ENCODE data around the gene QSOX2.

Gene QSOX2

DNA sequence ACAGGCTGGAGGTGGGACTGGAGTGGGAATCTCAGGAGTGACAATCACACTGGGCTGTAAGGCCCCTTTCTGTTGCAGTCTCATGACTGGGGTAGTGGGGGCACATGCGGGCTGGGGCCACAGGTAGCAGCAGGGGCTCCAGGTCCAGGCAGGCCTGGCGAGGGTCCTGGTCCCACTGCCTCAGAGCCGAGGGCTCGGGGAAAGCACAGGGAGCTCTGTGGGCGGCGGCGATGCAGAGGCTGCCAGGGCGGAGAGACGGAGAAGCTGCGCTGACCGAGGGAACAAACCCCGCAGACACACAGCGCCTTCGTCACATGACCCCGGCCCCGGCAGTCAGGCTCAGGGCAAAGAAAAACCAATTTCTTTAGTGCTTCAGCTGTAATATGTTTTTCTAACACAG is 35.3 kb downstream of the QSOX2 start:
- Histone ChIP-seq H3K36me3 (ENCODE audit: control insufficient read depth in 2 of 2, insufficient read depth in 1 of 2, low read length in 2 of 2) (peaks cover 0 to 60% of the 10 kb centered on the region in 2 experiments; a peak in 2 of 3 replicates), H3K9me3 (ENCODE audit: control insufficient read depth, insufficient read depth, low read depth, low read length) (no peaks in the 10 kb centered on the region), H3K4me3 (ENCODE audit: low read depth, low read length) (no peak overlapping the region), H3K27ac (ENCODE audit: extremely low read depth, low read depth, low read length) (no peak overlapping the region), H3K4me1 (ENCODE audit: control insufficient read depth, insufficient read depth, low read length) (no peaks in the 10 kb centered on the region)
- ChIA-PET POLR2A (no interaction called here), CTCF (interaction anchor here (0.6 to 2.7 kb wide), 4 partner anchors 9 to 78 kb away, joined by 3 to 10 read pairs (median 4); no protein-coding TSS in a partner anchor)
- no peak for TF ChIP-seq REPIN1 (tag by site-specific recombination; IDR thresholded peaks at IDR 0.05; ENCODE audit: low read depth)
- TF ChIP-seq ZBTB21 (tag by site-specific recombination; IDR thresholded peaks at IDR 0.05) = no peak

DNA sequence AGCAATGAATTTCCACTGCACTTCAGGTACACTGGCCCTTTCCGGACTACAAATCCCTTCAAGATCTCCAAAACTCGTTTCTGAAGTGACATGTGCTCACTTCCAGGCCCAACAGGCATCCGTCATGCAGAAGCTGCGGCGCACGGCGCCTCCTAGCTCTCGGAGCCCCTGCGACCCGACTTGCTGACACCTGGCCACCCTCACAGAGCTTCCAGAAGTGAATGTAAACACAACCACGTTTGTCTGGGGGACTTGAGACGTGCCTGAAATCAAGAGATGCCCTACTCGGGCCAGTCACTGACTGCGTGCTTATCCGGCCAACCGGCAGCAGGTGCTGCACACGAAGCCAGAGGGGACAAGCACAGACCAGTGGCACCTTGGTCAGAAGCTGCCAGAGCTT is 35.8 kb downstream of the QSOX2 start:
- TF ChIP-seq ZNF555 (tag by site-specific recombination; conservative IDR thresholded peaks at IDR 0.05) (no peak), ZNF514 (tag by site-specific recombination; IDR thresholded peaks at IDR 0.05) (no peak), SP3 (tag by site-specific recombination; IDR thresholded peaks at IDR 0.05) (no peak), ZNF624 (tag by site-specific recombination; IDR thresholded peaks at IDR 0.05) (no peak), ZBTB17 (tag by site-specific recombination; IDR thresholded peaks at IDR 0.05) (no peak), KLF7 (tag by site-specific recombination; IDR thresholded peaks at IDR 0.05; ENCODE audit: borderline replicate concordance) (no peak), ZNF350 (tag by site-specific recombination; IDR thresholded peaks at IDR 0.05) (no peak), ZNF660 (tag by site-specific recombination; IDR thresholded peaks at IDR 0.05) (no peak), SCRT2 (tag by site-specific recombination; IDR thresholded peaks at IDR 0.05) (no peak), ZNF10 (tag by site-specific recombination; IDR thresholded peaks at IDR 0.05) (no peak), ZNF184 (tag by site-specific recombination; IDR thresholded peaks at IDR 0.05) (no peak), ZNF114 (tag by site-specific recombination; IDR thresholded peaks at IDR 0.05) (no peak), RBAK (tag by site-specific recombination; IDR thresholded peaks at IDR 0.05) (no peak), GLIS1 (tag by site-specific recombination; IDR thresholded peaks at IDR 0.05) (no peak)
- TF ChIP-seq, protein P1, sequence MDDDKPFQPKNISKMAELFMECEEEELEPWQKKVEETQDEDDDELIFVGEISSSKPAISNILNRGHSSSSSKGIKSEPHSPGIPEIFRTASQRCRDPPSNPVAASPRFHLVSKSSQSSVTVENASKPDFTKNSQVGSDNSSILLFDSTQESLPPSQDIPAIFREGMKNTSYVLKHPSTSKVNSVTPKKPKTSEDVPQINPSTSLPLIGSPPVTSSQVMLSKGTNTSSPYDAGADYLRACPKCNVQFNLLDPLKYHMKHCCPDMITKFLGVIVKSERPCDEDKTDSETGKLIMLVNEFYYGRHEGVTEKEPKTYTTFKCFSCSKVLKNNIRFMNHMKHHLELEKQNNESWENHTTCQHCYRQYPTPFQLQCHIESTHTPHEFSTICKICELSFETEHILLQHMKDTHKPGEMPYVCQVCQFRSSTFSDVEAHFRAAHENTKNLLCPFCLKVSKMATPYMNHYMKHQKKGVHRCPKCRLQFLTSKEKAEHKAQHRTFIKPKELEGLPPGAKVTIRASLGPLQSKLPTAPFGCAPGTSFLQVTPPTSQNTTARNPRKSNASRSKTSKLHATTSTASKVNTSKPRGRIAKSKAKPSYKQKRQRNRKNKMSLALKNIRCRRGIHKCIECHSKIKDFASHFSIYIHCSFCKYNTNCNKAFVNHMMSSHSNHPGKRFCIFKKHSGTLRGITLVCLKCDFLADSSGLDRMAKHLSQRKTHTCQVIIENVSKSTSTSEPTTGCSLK (tag by site-specific recombination; IDR thresholded peaks at IDR 0.05) = no peak
- Histone ChIP-seq H3K36me3 (ENCODE audit: control insufficient read depth in 2 of 2, insufficient read depth in 1 of 2, low read length in 2 of 2) (peaks cover 0 to 55% of the 10 kb centered on the region in 2 experiments; a peak in 2 of 3 replicates), H3K27ac (ENCODE audit: extremely low read depth, low read depth, low read length) (no peak overlapping the region), H3K4me1 (ENCODE audit: control insufficient read depth, insufficient read depth, low read length) (no peaks in the 10 kb centered on the region), H3K4me3 (ENCODE audit: low read depth, low read length) (no peak overlapping the region), H3K9me3 (ENCODE audit: control insufficient read depth, insufficient read depth, low read depth, low read length) (no peaks in the 10 kb centered on the region)
- ChIA-PET POLR2A (no interaction called here), CTCF (interaction anchor here (1.2 to 2.7 kb wide), 4 partner anchors 10 to 70 kb away, joined by 3 to 10 read pairs (median 5); no protein-coding TSS in a partner anchor)

DNA sequence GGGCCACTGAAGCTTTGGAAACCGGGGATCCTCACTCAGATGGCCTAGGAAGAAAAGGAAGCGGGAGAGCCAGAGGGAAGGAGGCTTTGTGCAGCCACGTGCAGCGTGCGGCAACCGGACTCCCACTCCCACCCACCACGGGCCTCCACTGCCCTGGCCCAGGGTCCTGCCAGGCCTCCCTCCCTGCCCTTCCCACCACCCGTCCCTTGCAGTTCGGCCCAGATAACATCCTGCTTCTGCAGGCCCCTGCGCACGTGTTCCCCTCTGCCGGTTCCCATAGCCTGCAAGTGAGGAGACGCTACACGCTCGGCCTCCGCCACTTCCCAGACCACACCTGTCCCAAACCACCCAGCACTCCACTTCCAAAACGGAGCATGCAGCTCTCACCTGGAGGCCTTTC is 36.4 kb downstream of the QSOX2 start:
- peaks cover 0 to 49% of the 10 kb centered on the region in 2 experiments; a peak in 2 of 3 replicates for H3K36me3 ChIP-seq (ENCODE audit: control insufficient read depth in 2 of 2, insufficient read depth in 1 of 2, low read length in 2 of 2)
- CTCF ChIA-PET = interaction anchor here (1.6 to 2.7 kb wide), 3 partner anchors 10 to 70 kb away, joined by 5 to 10 read pairs (median 5); no protein-coding TSS in a partner anchor

DNA sequence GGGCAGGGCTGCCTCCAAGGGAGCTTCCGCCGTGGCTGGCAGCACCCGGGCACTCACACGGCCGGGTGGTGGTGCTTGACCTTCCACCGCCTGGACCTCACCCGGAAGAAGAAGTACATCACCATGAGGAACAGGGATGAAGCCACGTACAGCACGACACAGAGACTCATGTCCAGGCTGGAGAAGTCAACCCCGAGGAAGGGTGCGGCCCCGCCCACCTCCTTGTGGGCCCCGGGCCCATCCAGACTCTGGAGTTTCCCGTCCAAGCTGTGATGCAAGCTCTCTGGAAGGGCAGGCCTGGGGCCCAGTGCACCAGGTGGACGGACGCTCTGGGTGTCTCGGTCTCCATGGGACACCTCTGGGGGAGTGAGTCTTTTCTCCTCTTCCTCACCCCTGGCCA is 36.9 kb downstream of the QSOX2 start:
- POLR2A ChIA-PET = no interaction called here
- CTCF ChIA-PET = interaction anchor here (0.6 to 2.7 kb wide), 3 partner anchors 11 to 449 kb away, joined by 5 to 10 read pairs (median 5); no protein-coding TSS in a partner anchor
- H3K36me3 ChIP-seq (ENCODE audit: control insufficient read depth in 2 of 2, insufficient read depth in 1 of 2, low read length in 2 of 2) = peaks cover 0 to 44% of the 10 kb centered on the region in 2 experiments; a peak in 2 of 3 replicates
- TF ChIP-seq OVOL3 (tag by site-specific recombination; IDR thresholded peaks at IDR 0.05) (no peak), ZNF76 (tag by site-specific recombination; IDR thresholded peaks at IDR 0.05; ENCODE audit: borderline replicate concordance, low read depth) (no peak), ZNF654 (tag by site-specific recombination; IDR thresholded peaks at IDR 0.05; ENCODE audit: low read depth) (no peak), ZFP69B (tag by site-specific recombination; IDR thresholded peaks at IDR 0.05) (peak; percentile 89), SCRT1 (tag by site-specific recombination; IDR thresholded peaks at IDR 0.05; ENCODE audit: borderline replicate concordance) (no peak), ZNF623 (tag by site-specific recombination; IDR thresholded peaks at IDR 0.05) (no peak), ZNF157 (tag by site-specific recombination; IDR thresholded peaks at IDR 0.05) (no peak), ZNF830 (tag by site-specific recombination; IDR thresholded peaks at IDR 0.05; ENCODE audit: low read depth) (no peak), ZBTB8A (tag by site-specific recombination; IDR thresholded peaks at IDR 0.05) (no peak)
- TF ChIP-seq, protein P2, sequence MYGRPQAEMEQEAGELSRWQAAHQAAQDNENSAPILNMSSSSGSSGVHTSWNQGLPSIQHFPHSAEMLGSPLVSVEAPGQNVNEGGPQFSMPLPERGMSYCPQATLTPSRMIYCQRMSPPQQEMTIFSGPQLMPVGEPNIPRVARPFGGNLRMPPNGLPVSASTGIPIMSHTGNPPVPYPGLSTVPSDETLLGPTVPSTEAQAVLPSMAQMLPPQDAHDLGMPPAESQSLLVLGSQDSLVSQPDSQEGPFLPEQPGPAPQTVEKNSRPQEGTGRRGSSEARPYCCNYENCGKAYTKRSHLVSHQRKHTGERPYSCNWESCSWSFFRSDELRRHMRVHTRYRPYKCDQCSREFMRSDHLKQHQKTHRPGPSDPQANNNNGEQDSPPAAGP (tag by site-specific recombination; IDR thresholded peaks at IDR 0.05) = no peak

More for the DNA sequence above, 36.4 kb downstream of the QSOX2 start:
- no peaks in the 10 kb centered on the region for H3K4me1 ChIP-seq (ENCODE audit: control insufficient read depth, insufficient read depth, low read length)
- no peaks in the 10 kb centered on the region for H3K9me3 ChIP-seq (ENCODE audit: control insufficient read depth, insufficient read depth, low read depth, low read length)
- TF ChIP-seq ZNF19 (tag by site-specific recombination; IDR thresholded peaks at IDR 0.05; ENCODE audit: low read depth) = no peak
- POLR2A ChIA-PET = no interaction called here
- H3K4me3 ChIP-seq (ENCODE audit: low read depth, low read length) = no peak overlapping the region
- H3K27ac ChIP-seq (ENCODE audit: extremely low read depth, low read depth, low read length) = no peak overlapping the region

More for the DNA sequence above, 36.9 kb downstream of the QSOX2 start:
- H3K4me1 ChIP-seq (ENCODE audit: control insufficient read depth, insufficient read depth, low read length) = no peaks in the 10 kb centered on the region
- H3K4me3 ChIP-seq (ENCODE audit: low read depth, low read length) = no peak overlapping the region
- no peaks in the 10 kb centered on the region for H3K9me3 ChIP-seq (ENCODE audit: control insufficient read depth, insufficient read depth, low read depth, low read length)
- no peak overlapping the region for H3K27ac ChIP-seq (ENCODE audit: extremely low read depth, low read depth, low read length)

All from HEK293 (cell line).